RWPE1 (cell line): ENCODE data around the gene DMBT1.
A peak's percentile ranks its signal among the peaks of the same experiment; 100 is the strongest.

Experiments used
- CTCF ChIA-PET: fragments of 350-600 bp; sonication (Branson Sonifier 250); formaldehyde crosslinking; extraction: SDS; loops from one replicate; lab custom pipeline; 2021; lab: Yijun Ruan, JAX
- POLR2A ChIA-PET: fragments of 400-600 bp; formaldehyde crosslinking; extraction: SDS; loops from one replicate; lab custom pipeline; 2020; ENCODE audit warnings: antibody characterized with exemption; ENCODE audit not compliant: low non-redundant PET; lab: Yijun Ruan, JAX
- DNase-seq: peaks from one replicate; pipeline ENCODE4 v3.0.0; 2012; ENCODE audit warnings: low spot score
- H3K27ac ChIP-seq: fragments of 450-650 bp; 2 replicates; pipeline ENCODE4 v1.5.1; 2017
- TF ChIP-seq, protein P1 (sequence below): fragments of 450-650 bp; conservative IDR thresholded peaks from 2 replicates; pipeline ENCODE4 v1.5.1; 2017; ENCODE audit warnings: low read depth, mild to moderate bottlenecking

The DMBT1 gene

GRCh38 chr10:122530177-122530576, 30.4 kb upstream of the DMBT1 start:
- H3K27ac ChIP-seq = no peak overlapping the region
- ChIA-PET CTCF (interaction anchor here (1.0 kb wide), 1 partner anchor 35 kb away, joined by 3 read pairs; no protein-coding TSS in a partner anchor), POLR2A (no interaction called here)
- TF ChIP-seq, protein P1, sequence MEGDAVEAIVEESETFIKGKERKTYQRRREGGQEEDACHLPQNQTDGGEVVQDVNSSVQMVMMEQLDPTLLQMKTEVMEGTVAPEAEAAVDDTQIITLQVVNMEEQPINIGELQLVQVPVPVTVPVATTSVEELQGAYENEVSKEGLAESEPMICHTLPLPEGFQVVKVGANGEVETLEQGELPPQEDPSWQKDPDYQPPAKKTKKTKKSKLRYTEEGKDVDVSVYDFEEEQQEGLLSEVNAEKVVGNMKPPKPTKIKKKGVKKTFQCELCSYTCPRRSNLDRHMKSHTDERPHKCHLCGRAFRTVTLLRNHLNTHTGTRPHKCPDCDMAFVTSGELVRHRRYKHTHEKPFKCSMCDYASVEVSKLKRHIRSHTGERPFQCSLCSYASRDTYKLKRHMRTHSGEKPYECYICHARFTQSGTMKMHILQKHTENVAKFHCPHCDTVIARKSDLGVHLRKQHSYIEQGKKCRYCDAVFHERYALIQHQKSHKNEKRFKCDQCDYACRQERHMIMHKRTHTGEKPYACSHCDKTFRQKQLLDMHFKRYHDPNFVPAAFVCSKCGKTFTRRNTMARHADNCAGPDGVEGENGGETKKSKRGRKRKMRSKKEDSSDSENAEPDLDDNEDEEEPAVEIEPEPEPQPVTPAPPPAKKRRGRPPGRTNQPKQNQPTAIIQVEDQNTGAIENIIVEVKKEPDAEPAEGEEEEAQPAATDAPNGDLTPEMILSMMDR = no peak
- no peak for DNase-seq

- POLR2A ChIA-PET = interaction anchor here (1.0 kb wide), 1 partner anchor 9 kb away, joined by 3 read pairs; no protein-coding TSS in a partner anchor
- TF ChIP-seq, protein P1 = no peak
- CTCF ChIA-PET = interaction anchor here (0.5 kb wide), 1 partner anchor 68 kb away, joined by 3 read pairs; no protein-coding TSS in a partner anchor
- no peak for DNase-seq
- H3K27ac ChIP-seq = no peak overlapping the region
These were observed 29.3 kb upstream of the DMBT1 start for GRCh38 chr10:122531261-122531660.

DNA sequence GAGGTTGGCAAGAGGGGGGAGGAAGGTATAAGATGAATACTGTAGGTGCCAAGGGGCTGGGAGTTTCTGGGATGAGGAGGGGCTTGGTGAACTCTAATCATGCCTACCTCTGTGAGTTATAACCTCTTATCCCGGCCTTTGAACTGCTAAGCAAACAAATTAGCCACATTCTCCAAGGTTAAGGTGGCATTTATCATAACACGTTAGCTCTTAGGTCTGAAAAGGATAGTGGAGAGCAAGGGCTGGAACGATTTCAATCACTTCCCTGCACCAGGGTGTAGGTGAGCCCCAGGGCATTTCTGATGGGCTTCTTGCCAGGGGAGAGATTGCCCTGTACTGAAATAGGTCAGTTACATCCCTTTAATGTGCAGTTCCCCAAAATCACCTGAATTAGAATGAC, 28.6 kb upstream of the DMBT1 start:
- TF ChIP-seq, protein P1 = no peak
- H3K27ac ChIP-seq = no peak overlapping the region
- peak; percentile 65 for DNase-seq
- ChIA-PET CTCF (interaction anchor here (0.5 to 0.7 kb wide), 2 partner anchors 68 to 176 kb away, joined by 3 read pairs; no protein-coding TSS in a partner anchor), POLR2A (interaction anchor here (1.0 kb wide), 1 partner anchor 9 kb away, joined by 3 read pairs; no protein-coding TSS in a partner anchor)

DNA sequence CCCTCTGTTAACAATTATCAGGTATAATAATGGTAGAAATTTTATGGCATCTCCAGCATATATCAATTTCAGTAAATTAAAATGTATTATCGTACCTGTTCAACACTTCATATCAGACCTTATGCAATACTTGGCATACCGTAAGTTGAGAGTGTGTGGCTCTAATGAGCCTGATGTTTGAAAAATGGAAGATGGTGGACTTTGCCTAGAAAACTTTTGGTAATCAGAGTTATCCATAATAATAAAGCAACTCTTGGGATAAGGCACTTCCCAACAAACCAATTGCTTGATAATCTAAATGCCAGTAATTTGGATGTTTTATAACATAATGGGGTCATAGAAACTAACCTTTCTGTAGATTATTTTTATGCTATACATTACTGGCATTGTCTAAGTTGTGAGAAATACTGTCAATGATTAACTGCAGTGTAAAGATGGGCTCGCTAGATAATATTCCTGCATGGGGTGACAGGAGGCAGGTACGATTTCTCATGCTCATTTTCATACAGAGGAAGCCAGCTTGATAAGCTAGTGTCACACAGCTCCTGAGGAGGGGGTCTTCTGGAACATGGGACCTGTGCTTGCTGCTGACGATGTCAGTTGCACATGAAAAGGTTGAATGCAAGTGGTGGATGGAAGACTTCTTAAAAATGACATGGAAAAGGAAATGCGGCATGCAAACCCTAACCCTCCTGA, 27.8 kb upstream of the DMBT1 start:
- CTCF ChIA-PET = no interaction called here
- TF ChIP-seq, protein P1 = no peak
- POLR2A ChIA-PET = interaction anchor here (1.0 kb wide), 1 partner anchor 10 kb away, joined by 3 read pairs; no protein-coding TSS in a partner anchor
- DNase-seq = no peak
- no peak overlapping the region for H3K27ac ChIP-seq

DNA sequence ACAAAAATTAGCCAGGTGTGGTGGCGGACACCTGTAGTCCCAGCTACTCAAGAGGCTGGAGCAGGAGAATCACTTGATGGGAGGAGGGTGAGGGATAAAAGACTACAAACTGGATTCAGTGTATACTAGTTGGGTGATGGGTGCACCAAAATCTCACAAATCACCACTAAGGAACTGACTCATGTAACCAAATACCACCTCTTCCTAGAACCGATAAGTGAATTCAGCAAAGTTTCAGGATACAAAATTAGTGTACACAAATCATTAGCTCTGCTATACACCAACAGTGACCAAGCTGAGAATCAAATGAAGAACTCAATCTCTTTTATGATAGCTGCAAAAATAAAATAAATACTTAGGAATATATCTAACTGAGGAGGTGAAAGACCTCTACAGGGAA, 23.0 kb upstream of the DMBT1 start:
- ChIA-PET POLR2A (no interaction called here), CTCF (no interaction called here)
- DNase-seq = no peak
- TF ChIP-seq, protein P1 = no peak
- no peak overlapping the region for H3K27ac ChIP-seq

- DNase-seq = no peak
- TF ChIP-seq, protein P1 = no peak
- CTCF ChIA-PET = interaction anchor here (0.8 kb wide), 1 partner anchor 19 kb away, joined by 3 read pairs; no protein-coding TSS in a partner anchor
- no peak overlapping the region for H3K27ac ChIP-seq
- POLR2A ChIA-PET = no interaction called here
These were observed 19.0 kb upstream of the DMBT1 start for GRCh38 chr10:122541541-122542002.
